ENCODE results near the gene KSR2.

KSR2 gene

GRCh38 chr12:117603316-117604113 is 365.3 kb downstream of the KSR2 start:
- DNase-seq, result no peak

DNA sequence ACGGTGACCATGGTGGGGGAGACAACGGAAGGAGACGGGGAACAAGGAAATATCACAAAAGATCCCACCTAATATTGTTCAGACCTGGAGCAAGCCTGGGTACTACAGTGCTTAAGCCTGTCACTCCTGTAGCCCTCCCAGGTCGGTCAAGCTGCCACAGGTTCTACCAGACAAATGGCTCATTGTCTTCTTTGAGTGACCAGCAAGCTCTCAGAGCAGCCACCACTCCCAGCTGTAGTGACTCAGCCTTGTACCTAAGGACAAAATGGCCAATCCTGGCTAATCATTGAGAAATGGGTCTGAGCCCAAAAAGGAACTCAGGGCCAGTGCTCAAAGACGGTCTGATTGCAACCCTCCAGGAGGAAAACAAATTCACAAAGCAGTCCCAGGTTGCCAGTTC is 368.9 kb downstream of the KSR2 start:
- DNase-seq, result no peak

DNA sequence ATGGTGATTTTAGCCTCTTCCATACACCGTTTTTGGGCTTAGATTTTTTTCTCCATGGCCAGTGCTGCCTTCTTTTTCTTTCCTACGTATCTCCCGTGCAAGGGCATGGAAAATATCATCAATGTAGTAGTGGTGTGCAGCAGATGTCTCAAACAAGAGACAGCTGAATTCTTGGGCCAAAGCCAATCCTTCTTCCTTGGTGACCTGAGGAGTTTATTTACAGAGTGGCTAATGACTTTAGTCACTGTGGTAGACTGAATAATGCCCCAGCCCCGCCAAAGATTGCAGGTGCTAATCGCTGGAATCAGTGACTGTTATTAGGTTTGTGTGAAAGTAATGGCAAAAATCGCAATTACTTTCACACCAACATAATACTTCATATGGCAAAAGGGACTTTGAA is 371.8 kb downstream of the KSR2 start:
- no peak for DNase-seq

DNA sequence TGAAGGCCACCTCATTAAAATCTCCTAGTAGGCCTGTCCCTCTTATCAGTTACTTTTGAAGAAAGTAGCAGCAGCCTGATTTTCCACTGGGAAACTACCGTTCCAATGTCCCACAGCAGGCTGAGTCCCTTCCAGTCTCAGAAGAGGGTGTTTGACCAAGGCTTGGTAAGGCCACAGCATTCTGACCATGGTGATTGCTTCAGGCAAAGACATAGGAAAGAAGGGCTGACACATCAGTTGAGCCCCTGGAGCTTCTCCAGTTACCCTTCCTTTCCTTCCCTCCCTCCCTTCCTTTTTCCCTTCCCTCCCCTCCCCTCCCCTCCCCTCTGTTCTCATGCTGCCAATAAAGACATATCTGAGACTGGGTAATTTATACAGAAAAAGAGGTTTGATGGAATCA is 373.0 kb downstream of the KSR2 start:
- no peak for DNase-seq

DNA sequence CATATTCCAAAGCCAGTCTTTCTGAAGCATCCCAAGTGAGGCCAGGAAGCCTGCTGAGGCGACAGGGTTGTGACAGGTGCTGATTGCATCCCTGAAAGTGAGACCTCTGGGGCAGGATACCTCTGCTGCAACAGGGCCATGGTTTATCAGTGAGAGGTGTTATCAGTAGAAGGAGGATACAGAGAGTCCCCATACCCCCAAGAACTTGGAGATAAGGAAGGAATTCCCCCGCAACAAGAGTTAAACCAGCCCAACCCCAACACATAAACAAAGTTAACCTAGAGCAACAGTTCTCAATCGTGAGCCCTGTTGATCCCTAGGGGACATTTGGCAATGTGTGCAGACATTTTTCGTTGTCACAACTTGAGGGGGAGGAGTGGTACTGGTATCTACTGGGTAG is 374.3 kb downstream of the KSR2 start:
- DNase-seq, result no peak

GRCh38 chr12:117593815-117594400 is 374.9 kb downstream of the KSR2 start:
- no peak for DNase-seq

DNA sequence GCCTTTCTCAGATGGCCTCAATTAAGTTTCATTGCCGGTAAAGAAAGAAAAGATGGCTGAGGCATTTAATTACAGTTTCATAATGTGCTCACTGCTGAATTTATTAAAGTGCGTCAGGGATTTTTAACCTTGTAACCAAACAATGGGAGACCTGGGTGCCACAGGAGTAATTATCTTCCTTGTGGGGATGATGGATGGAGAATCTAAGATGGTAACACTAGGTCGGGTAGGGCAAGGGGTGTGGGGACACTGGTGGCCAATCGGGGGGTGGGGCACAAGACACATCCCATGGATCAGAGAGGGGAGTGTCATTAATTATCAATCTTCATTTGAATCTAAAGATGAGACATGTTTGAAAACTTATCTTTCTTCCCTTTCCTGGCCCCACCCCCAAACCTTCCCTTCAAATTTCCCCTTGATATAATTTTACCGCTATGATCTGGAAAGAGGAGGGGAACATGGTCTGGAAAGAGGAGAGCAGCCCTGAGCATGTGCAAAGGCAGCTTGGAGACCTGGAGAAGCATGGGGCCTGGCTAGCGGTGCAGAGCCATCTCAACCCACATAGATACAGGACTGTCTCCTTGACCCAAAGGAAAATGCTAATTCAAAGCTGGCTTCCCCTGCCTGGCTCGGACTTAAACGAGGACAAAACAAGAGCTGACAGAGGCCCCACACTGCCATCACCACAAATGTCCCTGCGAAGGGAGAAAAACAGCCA is 376.0 kb downstream of the KSR2 start:
- DNase-seq, result no peak

GRCh38 chr12:117590999-117591398 is 377.8 kb downstream of the KSR2 start:
- no peak for DNase-seq

DNA sequence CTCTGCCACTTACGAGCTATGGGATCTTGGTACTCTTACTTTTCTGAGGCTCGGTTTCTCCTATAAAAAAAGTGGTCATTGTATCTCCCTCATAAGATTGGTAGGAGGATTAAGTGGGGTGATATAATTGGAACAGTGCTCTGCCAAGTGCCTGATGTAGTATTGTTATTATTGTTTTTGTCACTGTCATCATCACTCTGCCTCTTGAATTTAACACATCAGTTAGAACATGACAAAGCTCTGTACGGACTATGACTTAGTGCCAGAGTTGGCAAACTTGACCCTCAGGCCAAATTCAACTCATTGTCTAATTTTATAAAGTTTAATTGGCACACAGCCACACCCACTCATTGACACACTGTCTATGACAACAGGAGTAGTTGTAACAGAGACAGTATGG is 378.4 kb downstream of the KSR2 start:
- DNase-seq, result no peak

- DNase-seq, result no peak
Measured at GRCh38 chr12:117589021-117589420, 379.8 kb downstream of the KSR2 start.

DNA sequence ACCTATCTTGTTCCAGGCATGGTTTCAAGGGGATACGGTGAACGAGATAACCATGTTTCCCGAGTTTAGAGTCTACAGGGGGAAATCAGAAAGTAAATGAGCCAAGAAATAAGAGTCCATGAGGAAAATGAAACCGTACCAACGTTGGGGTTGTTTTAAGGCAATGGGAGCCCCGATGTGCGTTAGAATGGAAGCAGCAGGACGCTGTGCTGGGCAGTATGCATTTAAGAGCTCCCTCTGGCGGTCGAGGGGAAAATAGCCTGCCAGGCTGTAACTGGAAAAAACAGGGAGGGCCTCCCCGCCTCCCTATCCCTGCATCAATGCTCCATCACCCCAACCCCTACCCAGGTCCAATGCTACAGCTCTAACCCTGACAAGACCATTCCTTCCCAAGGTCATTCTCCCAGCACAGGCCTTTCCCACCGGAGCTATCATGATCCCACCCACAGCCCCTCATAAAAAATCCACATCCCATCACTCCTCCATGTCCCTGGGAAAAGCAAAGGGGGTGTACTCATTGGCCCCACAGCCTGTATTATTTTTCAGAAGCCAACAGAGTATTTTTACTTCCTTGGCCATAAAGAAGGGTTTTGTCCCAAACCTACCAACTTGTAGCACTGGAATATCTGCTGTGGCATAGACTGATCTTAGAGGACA is 381.0 kb downstream of the KSR2 start:
- peak in 2 of 5 experiments; percentile 8 to 37 for DNase-seq

- no peak for DNase-seq
Measured at GRCh38 chr12:117583677-117584225, 385.0 kb downstream of the KSR2 start.

- no peak for DNase-seq
Measured at GRCh38 chr12:117583092-117583491, 385.7 kb downstream of the KSR2 start.

- DNase-seq, result no peak
Measured at GRCh38 chr12:117582135-117582784, 386.5 kb downstream of the KSR2 start.

DNA sequence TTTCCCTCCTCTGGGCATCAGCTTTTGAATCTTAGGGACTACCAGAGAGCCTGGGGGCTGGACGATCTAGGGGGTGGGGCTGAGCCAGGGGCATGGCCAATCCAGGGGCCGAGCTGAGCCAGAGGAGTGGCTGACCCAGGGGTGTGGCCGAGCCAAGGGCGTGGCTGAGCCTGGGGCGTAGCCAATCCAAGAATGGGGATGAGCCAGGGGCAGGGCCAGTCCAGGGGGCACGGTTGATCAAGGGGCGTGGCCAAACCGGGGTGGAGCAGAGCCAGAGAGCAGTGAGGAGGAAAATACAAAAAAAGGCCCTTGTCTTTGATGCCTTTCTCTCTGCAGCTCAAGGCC is 388.1 kb downstream of the KSR2 start:
- DNase-seq, result peak in 1 of 5 experiments; percentile 10

DNA sequence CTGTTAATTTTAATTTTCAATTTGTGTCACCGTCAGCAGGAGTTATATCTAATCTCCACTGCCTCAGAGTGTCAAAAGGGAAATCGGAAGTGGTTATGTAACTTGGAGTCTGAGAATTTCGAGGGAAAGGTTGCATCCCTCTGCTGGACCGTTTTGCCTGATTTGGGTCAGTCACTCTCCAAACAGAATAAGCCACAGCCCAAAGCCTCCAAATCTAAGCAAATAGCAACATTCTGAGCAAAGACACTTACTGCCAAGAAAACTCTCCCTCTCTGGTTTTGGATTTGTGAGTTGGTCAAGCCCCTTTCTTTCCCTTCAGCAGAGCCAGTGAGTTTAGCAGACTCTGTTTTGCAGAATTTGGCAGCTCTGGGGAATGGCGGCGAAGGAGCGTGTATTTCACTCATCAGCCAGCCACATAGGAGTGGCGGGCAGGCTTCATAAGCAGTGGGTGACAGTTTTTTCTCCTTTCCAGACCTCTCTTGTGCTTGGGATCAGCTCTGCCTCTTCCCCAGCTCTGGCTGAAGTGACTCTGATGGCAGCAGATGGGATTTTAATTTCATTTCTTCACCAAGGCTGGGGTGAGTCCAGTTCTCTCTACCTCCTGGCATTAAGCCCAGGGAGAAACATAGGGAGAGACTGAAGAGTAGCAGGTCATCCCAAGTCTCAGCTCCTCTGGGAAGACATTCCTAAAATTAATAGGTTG is 388.6 kb downstream of the KSR2 start:
- DNase-seq, result no peak

DNA sequence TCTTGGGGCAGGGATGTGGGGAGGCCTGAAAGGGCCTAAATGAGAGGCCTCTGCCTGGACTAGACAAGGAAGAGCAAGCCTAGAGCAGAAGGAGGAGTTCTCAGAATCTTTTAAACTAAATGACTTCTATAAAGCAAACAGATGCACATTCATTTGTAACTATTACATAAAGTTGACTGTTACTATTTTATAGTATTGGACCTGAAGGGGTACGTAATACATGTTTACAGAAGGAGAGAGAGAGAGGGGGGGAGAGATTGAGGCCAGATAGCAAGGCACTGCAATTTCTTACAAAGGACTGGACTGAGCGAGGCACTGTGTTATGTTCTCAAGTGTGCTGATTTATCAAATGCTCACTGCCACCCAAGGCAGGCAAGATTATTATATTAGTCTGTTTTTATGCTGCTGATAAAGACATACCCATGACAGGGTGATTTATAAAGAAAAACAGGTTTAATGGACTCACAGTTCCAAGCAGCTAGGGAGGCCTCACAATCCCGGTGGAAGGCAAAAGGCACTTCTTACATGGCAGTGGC is 391.6 kb downstream of the KSR2 start:
- DNase-seq, result no peak

GRCh38 chr12:117576053-117576452 is 392.7 kb downstream of the KSR2 start:
- no peak for DNase-seq

DNA sequence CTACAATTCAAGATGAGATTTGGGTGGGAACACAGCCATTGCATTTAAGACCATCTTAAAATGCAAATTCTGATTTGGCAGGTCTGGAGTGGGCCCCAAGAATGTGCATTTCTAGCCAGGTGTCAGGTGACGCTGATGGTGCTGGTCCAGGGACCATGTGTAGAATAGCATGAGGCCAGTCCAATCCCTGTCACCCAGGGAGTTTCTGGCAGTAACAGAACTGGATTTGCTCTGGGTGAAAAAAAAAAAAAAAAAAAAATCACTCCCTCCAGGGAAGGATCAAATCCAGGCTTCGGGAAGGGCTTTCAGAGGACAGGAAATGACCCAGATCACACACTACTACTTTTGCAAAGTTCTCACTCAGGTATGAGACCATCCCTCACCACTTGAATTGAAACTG is 394.1 kb downstream of the KSR2 start:
- DNase-seq, result no peak

DNA sequence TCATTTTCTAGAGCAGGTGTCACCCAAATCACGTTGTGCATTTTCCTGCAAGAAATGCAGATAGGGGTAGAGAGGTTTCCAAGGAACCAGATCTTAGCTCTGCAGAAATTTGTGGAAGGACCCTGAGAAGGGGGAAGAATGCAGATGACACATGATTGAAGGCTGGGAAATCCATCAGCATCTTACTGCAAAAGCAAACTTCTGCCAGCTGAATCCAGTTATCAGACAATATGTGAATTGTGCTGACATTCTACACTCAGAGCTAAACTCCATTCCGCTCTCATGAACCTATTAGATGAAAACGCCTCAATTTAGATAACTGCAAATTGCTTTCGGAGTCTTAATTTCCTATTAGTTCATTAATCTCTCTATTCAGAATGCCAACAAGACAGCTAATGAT is 396.0 kb downstream of the KSR2 start:
- no peak for DNase-seq

- no peak for DNase-seq
Measured at GRCh38 chr12:117571321-117571720, 397.5 kb downstream of the KSR2 start.

DNA sequence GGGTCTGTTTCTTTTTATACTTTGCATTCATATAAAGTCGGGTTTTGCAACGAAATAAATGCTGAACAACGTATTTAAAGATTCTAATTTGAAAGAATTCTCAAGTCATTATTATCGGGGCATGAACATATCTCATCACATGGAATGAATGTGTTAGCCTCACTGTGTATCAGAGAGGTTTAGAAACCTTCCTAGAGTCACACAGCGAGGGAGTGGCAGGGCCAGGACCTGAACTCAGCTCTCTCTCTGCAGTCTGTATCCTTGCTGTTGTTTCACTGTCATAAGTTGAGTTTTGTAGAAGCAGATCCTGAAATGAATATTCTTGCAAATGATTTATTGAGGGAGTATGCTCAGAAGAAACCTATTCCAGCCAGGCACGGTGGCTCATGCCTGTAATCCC is 398.2 kb downstream of the KSR2 start:
- no peak for DNase-seq
